ENCODE data around the gene ADPRHL1. TPM values are rescaled to one million over a fixed set of nuclear protein-coding genes. Genes with fewer than 3 reads are reported as not detected.

The ADPRHL1 gene
- total RNA-seq, 1 donor = 5.1 TPM

- Histone ChIP-seq H3K79me2 (ENCODE audit: insufficient read depth, low read length) (no peaks in the 10 kb centered on the region), H3K4me1 (ENCODE audit: insufficient read depth, low read length) (no peaks in the 10 kb centered on the region), H3K27ac (ENCODE audit: low read depth, low read length) (no peak overlapping the region), H2AFZ (ENCODE audit: low read length) (no peak overlapping the region), H3K4me3 (ENCODE audit: insufficient read depth, low read length) (no peak overlapping the region), H3K4me2 (ENCODE audit: insufficient read depth, low read length) (no peak overlapping the region), H3K36me3 (ENCODE audit: insufficient read depth, low read length) (no peaks in the 10 kb centered on the region), H4K20me1 (ENCODE audit: insufficient read depth, low read length) (no peaks in the 10 kb centered on the region), H3K9me3 (ENCODE audit: low read depth, low read length) (no peaks in the 10 kb centered on the region), H3K27me3 (ENCODE audit: insufficient read depth, low read length) (no peaks in the 10 kb centered on the region)
- DNase-seq (ENCODE audit: insufficient read length, low spot score, missing footprints) = no peak
- TF ChIP-seq, protein P1, sequence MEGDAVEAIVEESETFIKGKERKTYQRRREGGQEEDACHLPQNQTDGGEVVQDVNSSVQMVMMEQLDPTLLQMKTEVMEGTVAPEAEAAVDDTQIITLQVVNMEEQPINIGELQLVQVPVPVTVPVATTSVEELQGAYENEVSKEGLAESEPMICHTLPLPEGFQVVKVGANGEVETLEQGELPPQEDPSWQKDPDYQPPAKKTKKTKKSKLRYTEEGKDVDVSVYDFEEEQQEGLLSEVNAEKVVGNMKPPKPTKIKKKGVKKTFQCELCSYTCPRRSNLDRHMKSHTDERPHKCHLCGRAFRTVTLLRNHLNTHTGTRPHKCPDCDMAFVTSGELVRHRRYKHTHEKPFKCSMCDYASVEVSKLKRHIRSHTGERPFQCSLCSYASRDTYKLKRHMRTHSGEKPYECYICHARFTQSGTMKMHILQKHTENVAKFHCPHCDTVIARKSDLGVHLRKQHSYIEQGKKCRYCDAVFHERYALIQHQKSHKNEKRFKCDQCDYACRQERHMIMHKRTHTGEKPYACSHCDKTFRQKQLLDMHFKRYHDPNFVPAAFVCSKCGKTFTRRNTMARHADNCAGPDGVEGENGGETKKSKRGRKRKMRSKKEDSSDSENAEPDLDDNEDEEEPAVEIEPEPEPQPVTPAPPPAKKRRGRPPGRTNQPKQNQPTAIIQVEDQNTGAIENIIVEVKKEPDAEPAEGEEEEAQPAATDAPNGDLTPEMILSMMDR (IDR thresholded peaks at IDR 0.05; ENCODE audit: extremely low read depth, low read depth, low read length) = no peak
Observed at GRCh38 chr13:113350938-113351335, 102.4 kb downstream of the ADPRHL1 start.

- no peak overlapping the region for H2AFZ ChIP-seq (ENCODE audit: low read length)
- no peaks in the 10 kb centered on the region for H4K20me1 ChIP-seq (ENCODE audit: insufficient read depth, low read length)
- no peaks in the 10 kb centered on the region for H3K9me3 ChIP-seq (ENCODE audit: low read depth, low read length)
- no peaks in the 10 kb centered on the region for H3K36me3 ChIP-seq (ENCODE audit: insufficient read depth, low read length)
- no peak overlapping the region for H3K4me2 ChIP-seq (ENCODE audit: insufficient read depth, low read length)
- DNase-seq (ENCODE audit: insufficient read length, low spot score, missing footprints) = peak; percentile 48
- H3K27ac ChIP-seq (ENCODE audit: low read depth, low read length) = no peak overlapping the region
- H3K27me3 ChIP-seq (ENCODE audit: insufficient read depth, low read length) = no peaks in the 10 kb centered on the region
- no peaks in the 10 kb centered on the region for H3K79me2 ChIP-seq (ENCODE audit: insufficient read depth, low read length)
- TF ChIP-seq, protein P1 (IDR thresholded peaks at IDR 0.05; ENCODE audit: extremely low read depth, low read depth, low read length) = no peak
- no peaks in the 10 kb centered on the region for H3K4me1 ChIP-seq (ENCODE audit: insufficient read depth, low read length)
- H3K4me3 ChIP-seq (ENCODE audit: insufficient read depth, low read length) = no peak overlapping the region
Observed at GRCh38 chr13:113350065-113350937, 103.0 kb downstream of the ADPRHL1 start.

Small RNAs within 50 kb of the gene (small RNA-seq; reads per million reads assigned to genes)
- not detected for gene RNU1-16P

Other genes starting within 250 kb of the ADPRHL1 start
- 48.5 and 55.4 TPM in 2 replicates for gene PCID2, start 244.8 kb downstream of the ADPRHL1 start, total RNA-seq
- 128 TPM in 2 replicates for gene CUL4A, start 243.9 kb downstream of the ADPRHL1 start, total RNA-seq
- 211 and 216 TPM in 2 replicates for gene LAMP1, start 156.2 kb downstream of the ADPRHL1 start, total RNA-seq
- gene GRTP1, start 89.4 kb downstream of the ADPRHL1 start, total RNA-seq = 0.29 and 0.36 TPM in 2 replicates
- gene DCUN1D2, start 37.2 kb upstream of the ADPRHL1 start, total RNA-seq = 12.1 and 14.8 TPM in 2 replicates
- gene TFDP1, start 131.3 kb upstream of the ADPRHL1 start, total RNA-seq = 48.6 and 56.8 TPM in 2 replicates
- not detected in 2 replicates for gene ATP4B, start 204.7 kb upstream of the ADPRHL1 start, total RNA-seq
- not detected in 2 replicates for gene GRK1, start 213.7 kb upstream of the ADPRHL1 start, total RNA-seq

All from osteoblast (primary cell).